GM19324 (cell line): ENCODE results near the gene LMNTD2.

Source experiments
- ATAC-seq: cut with Tn5 transposase; IDR thresholded peaks from one replicate; pipeline ENCODE4 v1.9.1; 2021; ENCODE audit warnings: mild to moderate bottlenecking, moderate library complexity; ENCODE audit not compliant: unreplicated experiment, low FRiP score

Gene LMNTD2

DNA sequence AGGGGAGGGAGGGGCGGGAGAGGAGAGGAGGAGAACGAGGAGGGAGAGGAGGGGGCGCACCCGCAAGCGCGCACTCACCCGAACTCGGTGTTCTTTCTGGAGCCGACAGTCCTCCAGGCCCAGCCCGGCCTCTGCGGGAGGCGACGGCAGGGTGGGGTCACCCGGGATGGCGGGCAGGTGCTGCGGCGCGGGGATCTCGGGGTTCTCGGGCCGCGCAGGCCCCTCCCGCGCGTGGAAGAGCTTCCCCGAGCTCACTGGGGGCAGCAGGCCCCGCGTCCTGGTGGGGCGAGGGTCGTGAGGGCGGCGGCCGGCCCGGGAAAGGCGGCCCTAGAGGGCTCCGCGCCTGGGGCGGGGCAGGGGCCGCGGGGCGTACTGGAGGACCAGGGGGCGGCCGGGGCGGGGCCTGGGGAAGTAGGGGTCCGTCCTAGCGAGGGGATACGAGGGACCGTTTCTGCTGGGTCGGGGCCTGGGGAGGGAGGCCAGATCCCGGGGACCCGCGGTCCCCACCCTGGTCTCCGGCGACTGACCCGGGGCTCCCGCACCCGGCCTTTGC is 5.2 kb downstream of the LMNTD2 start:
- no peak for ATAC-seq

DNA sequence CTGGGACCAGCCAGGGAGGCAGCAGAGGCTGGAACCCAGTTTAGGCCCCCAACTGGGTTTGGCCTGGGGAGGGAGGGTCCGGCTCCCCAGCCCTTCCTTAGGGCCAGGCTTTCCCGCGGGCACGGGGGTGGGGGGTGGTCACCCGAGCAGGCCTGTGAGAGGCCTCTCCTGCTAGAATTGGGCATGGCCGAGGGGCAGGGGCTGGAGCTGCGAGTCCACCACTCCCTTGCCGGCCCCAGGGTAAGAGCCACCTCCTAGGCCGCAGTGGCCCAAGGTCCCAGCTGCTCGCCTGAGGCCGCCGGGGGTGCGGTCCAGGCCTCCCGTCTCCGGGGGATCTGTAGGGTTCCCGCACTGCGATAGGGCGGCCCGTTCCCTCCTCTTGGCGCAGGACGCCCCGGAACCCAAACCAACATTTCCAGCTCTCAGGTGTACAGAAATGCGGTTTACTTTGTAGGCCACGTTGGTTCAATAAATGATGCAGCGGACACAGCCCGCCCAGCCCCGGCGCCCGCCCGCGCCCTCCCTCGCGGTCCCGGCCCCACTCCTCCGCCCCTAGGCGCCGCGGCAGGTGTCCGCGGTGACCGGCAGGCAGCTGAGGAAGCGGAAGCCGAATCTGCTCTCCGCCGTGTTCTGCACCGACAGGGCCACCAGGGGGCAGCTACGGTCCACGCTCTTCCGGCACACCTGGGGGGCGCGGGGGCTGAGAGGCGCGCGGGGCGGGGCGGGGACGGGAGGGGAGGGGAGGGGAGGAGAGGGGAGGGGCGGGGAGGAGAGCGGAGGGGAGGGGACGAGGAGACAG is 5.9 kb downstream of the LMNTD2 start:
- ATAC-seq = no peak

DNA sequence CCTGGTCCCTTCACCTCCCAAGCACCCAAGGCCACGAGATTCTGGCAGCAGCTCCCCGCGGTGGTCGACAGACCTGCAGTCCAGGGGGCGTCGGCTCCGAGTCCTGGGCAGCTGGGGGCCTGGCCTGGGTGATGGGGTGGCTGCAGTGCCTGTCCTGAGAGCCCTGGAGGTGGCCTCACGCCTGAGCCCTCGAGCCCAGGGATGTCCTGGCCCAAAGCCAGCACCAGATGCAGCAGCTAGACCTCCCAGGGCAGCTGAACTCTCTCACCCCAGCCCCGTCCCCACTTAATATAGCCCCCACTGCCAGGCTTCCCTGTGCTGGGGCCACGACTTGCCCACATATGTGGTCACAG is 6.6 kb downstream of the LMNTD2 start:
- no peak for ATAC-seq

DNA sequence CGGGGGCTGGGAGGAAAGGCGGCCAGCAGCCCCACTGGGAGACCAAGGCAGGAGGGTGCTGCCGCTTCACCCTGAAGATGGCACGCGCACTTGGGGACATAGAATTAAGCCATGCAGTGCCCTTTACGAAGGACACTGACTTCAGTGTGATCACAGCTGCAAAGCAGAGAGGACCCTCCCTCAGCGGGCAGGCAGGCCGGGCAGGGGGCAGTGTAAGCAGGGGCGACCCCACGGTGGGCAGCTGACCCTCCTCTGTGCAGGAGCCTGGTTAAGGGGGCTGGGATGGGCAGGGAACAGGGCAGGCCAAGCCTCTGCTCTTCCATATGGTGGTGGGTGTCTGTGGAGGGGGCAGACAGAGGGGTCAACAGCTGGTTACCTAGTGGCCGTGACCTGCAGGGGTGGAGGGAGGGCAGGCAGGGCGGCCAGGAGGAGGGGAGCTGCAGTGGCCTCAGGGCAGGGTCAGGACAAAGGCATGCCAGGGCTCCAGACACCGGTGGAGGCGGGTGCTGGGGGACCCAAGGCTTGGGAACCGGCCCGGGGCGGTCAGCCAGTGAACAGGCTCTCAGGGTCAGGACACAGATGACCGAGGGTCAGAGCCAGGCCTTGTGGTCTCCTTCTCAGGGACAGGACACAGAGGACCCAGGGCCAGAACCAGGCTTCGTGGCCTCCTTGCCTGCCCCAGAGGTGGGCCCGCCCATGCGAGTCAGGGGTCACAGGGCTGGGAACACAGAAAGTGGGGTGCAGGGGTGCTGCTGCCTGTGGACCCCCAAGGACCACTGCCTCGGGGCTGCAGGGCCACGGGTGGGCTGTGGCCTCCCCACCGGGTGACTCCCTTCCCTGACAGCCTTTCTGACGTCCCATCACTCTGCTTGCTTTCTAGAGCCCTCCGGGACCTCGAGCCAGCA is 7.2 kb downstream of the LMNTD2 start:
- ATAC-seq = no peak

DNA sequence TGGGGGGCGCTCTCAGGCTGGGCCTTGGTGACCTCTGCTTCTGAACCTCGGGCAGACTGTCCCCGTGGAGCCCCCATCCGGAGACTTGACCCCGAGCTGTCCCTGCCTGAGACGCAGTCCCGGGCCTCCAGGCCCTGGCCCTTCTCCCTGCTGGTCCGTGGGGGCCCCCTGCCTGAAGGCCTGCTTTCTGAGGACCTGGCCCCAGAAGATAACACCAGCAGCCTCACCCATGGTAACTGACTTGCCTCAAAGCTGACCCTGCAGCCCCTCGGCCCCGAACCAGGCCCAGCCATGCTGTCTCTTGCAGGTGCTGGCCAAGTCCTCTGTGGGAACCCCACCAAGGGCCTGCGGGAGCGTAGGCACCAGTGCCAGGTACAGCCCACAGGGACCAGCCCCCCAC is 8.9 kb downstream of the LMNTD2 start:
- ATAC-seq = no peak

DNA sequence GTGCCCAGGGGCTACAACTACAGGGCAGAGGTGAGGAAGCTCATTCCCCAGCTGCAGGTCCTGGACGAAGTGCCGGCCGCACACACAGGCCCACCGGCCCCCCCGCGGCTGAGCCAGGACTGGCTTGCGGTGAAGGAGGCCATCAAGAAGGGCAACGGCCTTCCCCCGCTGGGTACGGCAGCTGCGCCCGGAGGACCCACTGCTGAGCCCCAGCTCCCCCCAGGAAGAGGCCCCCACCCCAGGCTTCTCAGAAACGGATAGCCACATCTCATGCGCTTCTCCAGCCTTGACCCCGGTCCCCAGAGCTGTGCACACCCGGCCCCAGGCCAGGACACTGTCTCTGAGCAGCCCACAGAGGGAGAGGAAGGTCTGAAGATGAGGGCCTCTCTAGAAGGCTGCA is 9.4 kb downstream of the LMNTD2 start:
- no peak for ATAC-seq

DNA sequence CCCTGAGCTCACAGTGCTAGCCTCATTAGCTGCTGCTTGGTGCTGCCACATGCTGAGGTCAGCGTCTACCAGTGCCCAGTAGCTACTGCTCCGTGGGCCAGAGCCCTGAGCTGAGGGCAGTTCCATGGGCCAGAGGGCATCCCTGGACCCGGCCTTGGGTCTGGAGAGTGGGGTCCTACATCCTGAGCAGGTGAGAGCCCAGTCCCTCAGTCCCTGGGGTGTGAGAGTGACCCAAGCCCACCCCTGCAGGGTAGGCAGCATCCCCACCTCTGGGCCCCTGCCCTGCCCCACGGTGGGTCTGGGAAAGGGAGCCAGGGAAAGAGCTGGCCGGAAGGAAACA is 9.8 kb downstream of the LMNTD2 start:
- ATAC-seq = no peak

DNA sequence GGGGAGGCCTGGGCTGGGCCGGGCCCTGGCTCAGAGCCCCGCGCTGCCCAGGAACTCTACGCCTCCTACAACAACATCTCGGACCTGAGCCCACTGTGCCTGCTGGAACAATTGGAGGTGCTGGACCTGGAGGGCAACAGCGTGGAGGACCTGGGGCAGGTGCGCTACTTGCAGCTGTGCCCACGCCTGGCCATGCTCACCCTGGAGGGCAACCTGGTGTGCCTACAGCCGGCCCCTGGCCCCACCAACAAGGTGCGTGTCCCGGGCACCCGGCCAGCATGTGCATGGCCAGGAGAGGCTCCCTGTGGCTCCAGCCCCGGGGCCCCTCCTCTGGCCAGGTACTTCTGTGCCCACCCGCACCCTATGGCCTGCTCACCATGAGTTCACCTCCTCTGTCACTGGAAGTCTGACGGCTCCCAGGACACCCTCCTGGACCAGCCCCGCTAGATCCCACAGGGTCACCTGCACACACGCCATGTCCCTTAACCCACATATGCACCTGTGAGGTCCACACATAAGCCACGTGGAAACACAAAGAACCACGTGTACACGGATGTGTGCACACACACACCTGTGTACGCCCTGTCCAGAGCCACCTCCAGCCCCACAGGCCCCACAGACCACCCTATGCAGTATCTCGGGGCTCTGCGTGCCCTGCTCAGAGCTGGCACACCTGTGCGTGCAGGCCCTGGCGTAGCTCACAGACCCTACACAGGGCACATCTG is 10.4 kb downstream of the LMNTD2 start:
- ATAC-seq = no peak

DNA sequence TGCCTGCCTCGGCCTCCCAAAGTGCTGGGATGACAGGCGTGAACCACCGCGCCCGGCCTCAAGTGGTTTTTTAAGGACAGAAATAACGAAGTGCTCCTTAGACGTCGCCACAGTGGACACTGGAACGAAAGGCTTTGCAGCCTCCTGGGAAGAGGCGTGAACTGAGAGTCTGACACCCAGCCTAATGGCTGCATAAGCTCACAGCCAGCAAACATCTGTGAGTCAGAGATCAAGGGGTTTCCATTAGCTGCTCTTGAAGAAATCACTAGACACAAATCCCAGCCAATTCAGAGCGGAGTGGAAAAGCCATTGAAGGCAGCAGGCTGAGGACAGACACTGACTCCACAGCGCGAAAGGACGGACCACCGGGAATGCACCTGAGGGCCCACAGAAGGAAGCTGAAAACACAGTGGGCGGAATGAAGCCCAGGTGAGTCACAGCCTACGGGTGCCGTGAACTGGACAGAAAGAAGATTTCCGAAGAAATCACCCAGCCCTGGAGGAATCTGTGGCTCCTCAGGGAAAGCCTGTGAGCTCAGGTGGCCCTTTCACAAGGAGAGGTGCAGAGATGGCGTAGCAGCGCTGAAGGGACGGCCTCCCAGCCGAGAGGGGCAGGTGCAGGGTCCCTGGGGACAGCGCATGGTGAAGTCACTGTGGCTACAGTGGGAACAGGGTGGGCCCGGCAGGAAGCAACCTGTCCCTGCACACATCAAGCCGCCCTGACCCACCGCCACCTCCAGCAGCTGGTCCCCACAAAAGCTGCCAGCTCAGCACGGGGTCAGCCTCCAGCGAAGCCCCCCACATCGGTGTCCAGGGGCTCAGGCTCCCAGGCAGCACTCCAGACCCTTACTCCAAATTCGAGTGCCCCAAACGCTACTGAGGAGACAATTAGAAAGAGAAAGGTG is 11.6 kb downstream of the LMNTD2 start:
- ATAC-seq = no peak

DNA sequence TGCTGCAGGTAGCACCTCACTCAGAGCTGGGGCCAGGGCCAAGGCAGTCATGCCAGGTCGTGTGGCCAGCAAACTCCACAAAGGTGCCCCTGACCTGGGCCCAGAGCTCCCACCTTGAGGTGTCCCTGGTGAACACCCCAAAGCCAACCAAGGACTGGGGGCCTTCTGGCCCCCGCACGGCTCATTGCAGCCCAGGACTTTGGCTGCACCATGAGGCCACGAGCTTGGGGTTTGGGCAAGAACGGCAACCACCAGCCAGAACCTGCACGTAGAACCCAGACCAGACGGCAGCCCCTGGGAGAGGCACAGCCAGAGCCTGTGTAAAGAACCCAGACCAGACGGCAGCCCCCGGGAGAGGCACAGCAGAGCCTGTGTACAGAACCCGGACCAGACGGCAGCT is 15.4 kb downstream of the LMNTD2 start:
- ATAC-seq = no peak

DNA sequence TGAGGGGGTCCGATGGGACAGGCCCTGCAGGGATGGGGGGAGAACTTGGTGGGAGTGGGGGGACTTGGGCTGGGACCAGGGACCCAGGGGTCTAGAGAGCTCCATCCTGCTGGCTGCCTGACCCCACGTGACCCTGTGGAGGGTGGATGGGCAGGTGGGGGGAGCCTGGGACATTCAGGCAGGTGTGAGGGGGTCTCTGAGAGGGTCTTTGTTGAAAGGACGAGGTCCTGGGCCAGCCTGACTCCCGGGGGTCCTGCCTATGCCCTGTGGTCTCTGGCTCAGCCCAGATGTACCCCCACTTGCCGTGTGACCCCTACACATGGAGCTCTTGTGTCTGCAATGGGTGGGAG is 15.7 kb downstream of the LMNTD2 start:
- no peak for ATAC-seq

DNA sequence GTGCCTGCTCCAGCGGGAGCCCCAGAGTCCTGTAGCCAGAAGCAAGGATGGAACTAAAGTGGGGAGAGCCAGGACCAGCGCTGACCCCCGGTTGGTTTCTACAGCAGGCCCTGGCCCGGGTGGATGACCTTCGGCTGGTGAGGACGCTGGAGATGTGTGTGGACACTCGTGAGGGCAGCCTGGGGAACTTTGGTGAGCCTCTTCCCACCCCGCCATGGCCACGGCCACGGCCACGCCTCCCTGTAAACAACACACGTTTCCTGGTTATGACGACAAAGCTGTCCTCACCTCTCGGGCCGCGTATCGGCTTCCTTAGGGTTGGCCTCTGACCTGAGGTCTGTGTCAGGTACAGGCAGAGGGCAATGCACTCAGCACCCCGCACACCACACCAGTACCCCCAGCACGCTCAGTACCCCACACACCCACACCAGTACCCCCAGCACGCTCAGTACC is 19.1 kb downstream of the LMNTD2 start:
- ATAC-seq = no peak

DNA sequence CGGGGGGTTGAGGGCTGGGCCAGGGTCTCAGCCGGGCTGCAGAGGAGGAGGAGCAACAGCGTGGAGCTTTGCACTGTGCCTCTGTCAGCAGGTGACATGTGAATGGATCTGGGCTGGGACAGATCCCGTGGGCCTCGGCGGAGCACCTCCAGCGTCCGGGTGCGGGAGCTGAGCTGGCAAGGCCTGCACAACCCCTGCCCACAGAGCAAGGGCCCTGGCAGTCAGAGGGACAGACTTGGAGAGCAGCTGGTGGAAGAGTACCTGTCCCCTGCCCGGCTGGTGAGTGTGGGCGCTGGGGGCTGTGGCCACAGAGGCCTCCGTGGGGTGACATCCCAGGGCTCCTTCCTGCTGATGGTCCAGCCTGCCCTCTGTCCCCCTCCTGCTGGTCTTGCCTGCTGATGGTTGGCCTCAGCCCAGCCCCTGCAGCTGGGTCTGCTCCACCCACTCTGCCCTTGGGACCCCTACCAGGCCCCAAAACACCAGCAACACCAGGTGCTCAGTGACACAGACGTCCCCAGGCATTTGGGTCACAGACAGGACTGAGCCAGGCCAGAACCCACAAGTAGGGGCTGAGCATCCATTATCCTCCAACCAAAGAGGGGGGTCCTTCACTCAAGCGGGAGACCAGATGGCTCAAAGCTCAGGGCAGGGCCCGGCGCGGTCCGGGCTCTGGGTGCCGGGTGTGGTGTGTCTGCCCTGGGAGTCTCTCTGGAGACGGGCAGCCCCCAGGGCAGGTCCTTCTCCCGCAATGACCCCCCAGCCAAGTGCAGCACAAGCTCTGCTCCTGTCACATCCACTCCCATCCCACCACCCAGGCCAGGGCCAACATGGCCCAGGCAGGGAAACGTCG is 19.7 kb downstream of the LMNTD2 start:
- no peak for ATAC-seq

DNA sequence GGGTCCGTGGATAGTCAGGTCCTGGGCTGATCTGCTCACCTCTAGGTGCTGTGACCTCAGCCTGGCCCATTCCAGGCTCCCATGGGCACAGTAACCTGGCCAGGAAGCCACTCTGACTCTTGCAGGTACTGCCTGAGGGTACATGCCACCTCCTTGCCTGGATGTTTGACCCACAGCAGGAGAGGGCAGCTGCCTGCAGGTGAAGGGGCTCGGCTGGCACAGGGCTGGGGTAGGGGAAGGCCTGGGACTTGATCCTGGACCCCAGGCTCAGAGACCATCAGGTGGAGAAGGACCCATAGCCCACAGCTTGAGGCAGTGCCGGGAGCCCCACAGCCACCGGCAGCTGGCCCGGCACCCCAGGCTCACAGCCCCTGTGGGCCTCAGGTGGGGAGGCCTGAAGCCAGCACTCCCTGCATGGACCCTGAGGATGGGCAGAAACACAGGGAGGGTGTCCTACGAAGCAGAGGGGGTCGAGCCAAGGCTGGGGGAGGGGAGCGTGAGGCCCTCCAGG is 20.5 kb downstream of the LMNTD2 start:
- no peak for ATAC-seq

DNA sequence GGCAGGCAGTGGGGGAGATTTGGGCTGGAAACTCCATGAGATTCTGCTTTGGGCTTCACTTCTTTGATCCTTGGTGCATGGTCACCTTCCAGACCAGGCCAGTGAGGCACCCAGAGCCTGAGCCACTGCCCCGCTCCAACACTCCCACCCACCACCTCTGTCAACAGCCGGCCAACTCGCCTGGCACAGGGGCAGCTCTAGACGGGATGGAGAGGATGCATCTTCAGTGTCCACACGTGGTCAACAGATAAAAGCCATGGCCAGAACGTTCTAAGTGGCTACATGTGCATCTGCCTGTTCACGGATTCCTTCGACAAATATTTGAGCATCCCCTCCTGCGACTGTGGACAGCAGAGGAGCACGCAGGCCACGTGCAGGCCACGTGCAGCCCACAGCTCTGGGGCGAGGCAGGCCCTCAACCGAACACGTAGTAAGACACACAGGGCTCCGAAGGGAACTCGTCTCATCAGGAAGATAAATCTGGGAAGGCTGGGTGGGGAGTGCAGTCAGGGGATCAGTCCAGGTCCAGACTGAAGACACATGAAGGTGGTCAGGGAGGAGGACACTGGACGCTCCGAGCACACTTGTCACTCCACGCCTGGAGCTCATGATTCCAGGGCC is 22.0 kb downstream of the LMNTD2 start:
- no peak for ATAC-seq

DNA sequence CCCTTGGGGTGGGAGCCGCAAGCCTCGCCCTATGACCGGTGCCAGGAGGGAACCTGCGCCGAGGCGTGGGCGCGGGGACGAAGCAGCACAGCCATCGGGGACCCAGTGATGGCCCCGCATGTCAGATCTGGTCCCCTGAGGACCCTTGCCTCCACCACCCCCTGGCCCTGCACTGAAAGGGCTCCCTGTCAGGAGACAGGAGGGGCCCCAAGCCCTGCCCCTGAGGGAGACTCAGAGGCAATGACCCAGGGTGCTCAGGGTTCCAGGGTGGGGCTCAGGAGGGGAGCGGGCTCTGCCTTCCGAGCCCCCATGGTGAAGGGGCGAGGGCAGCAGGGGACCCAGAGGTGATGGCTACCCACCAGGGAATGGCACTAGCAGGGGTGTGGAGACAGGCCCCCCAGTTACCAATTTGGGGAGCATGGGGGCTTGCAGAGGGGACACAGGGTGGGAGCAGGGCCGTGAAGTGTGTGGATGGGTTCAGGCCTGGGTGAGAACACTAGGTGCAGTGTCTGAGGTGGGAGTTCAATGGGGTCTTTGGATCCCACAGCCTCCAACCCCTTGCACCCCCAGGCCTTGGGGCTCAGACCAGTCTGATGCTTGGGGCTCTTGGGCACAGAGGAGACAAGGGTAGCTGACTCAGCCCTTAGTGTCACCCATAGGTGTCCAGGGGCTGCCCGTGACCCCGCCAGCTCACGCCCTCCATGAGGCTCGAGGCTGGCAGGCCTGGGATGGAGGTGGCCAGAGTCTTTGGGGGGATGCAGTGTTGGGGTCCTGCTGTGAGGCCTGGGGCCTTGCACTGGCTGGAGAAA is 22.7 kb downstream of the LMNTD2 start:
- ATAC-seq = no peak

DNA sequence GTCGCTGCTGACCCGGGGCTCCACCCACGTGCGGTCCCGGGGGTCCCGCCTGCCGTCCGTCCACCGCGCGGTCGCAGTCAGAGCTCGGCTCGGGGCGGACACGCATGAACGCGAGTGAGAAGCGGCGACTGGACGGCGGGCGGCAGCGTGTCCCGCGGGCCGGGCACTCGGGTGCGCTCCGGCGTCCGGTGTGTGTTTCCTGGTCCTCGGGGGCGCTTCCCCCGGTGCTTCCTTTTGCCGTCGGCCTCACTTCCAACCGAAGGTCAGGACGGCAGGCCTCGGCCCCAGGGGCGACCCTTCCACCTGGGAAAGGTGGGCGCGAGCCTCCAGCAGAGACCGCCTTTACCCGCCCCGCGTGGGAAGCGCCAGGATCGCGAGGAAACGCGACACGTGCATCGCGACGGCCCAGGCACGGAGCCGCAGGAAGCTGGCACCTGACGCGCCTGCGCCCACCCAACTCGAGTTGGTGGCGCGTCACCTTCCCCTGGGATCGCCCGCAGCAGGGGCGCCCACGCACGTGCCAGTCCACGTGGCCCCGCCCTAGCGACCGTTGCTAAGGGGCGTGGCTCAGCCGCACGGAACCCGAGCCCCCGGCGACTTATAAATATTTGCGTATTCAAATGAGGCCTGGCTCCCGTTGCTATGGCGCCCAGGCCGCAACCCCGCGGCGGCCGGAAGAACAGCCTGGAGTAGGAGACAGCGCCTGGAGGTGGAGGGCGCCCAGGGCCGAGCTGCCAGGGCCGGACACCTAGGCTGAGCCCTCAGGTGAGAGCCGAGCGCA is 23.5 kb downstream of the LMNTD2 start, which contains the start of gene LRRC56:
Gene LRRC56, plus strand, starts transcription at position 687 of the 781 bp plus-strand sequence. CDS start 3,158 bp downstream, outside the sequence.
- ATAC-seq = peak; percentile 50
